SK-N-SH treated with all-trans-retinoic acid at 6 μM for 48 hours (cell line): Measurements from ENCODE around the gene SDR9C7.

Source experiments
- ARNTL ChIP-seq: fragments of 450-650 bp; formaldehyde crosslinking; IDR thresholded peaks from 2 replicates; pipeline ENCODE4 v1.5.0; 2020; ENCODE audit warnings: low read depth, mild to moderate bottlenecking, moderate library complexity, borderline replicate concordance
- CREB5 ChIP-seq: fragments of 250-450 bp; sonication (Bioruptor Pico); IDR thresholded peaks from 2 replicates; pipeline ENCODE4 v1.5.1; 2020; ENCODE audit warnings: low read depth, mild to moderate bottlenecking, moderate library complexity
- CSDC2 ChIP-seq: fragments of 250-450 bp; sonication (Bioruptor Pico); IDR thresholded peaks from 2 replicates; pipeline ENCODE4 v1.5.0; 2020; ENCODE audit warnings: mild to moderate bottlenecking, moderate library complexity
- ISL1 ChIP-seq: fragments of 250-450 bp; sonication (Bioruptor Pico); IDR thresholded peaks from 2 replicates; pipeline ENCODE4 v2.1.2; 2022; ENCODE audit warnings: mild to moderate bottlenecking, moderate library complexity
- OSR1 ChIP-seq: fragments of 250-450 bp; sonication (Bioruptor Pico); IDR thresholded peaks from 2 replicates; pipeline ENCODE4 v1.8.0; 2022; ENCODE audit warnings: moderate library complexity, mild to moderate bottlenecking, inconsistent platforms
- PATZ1 ChIP-seq: fragments of 250-450 bp; sonication (Bioruptor Pico); IDR thresholded peaks from 2 replicates; pipeline ENCODE4 v1.8.0; 2020; ENCODE audit warnings: mild to moderate bottlenecking, moderate library complexity, borderline replicate concordance
- PPARA ChIP-seq: fragments of 250-450 bp; sonication (Bioruptor Pico); IDR thresholded peaks from 2 replicates; pipeline ENCODE4 v1.5.0; 2020; ENCODE audit warnings: mild to moderate bottlenecking, borderline replicate concordance
- RARB ChIP-seq: fragments of 250-450 bp; sonication (Bioruptor Pico); IDR thresholded peaks from 2 replicates; pipeline ENCODE4 v1.8.0; 2021; ENCODE audit warnings: mild to moderate bottlenecking, moderate library complexity
- ZFP3 ChIP-seq: fragments of 250-450 bp; sonication (Bioruptor Pico); IDR thresholded peaks from 2 replicates; pipeline ENCODE4 v1.5.0; 2020; ENCODE audit warnings: mild to moderate bottlenecking, moderate library complexity
- ZFP30 ChIP-seq: fragments of 450-650 bp; formaldehyde crosslinking; IDR thresholded peaks from 2 replicates; pipeline ENCODE4 v1.5.0; 2022; ENCODE audit warnings: mild to moderate bottlenecking, moderate library complexity
- ZNF70 ChIP-seq: fragments of 450-650 bp; formaldehyde crosslinking; IDR thresholded peaks from 2 replicates; pipeline ENCODE4 v1.5.0; 2020; ENCODE audit warnings: mild to moderate bottlenecking, moderate library complexity
- ZNF8 ChIP-seq: fragments of 450-650 bp; formaldehyde crosslinking; IDR thresholded peaks from 2 replicates; pipeline ENCODE4 v1.5.0; 2020; ENCODE audit warnings: mild to moderate bottlenecking, moderate library complexity

GRCh38 chr12:56954057-56954957 is 20.1 kb upstream of the SDR9C7 start:
- TF ChIP-seq ZFP3 (CRISPR knock-in tag) (no peak), PATZ1 (no peak), ZFP30 (CRISPR knock-in tag) (no peak), RARB (CRISPR knock-in tag) (no peak), ARNTL (CRISPR knock-in tag) (no peak), ZNF70 (CRISPR knock-in tag) (no peak), CSDC2 (CRISPR knock-in tag) (no peak), PPARA (CRISPR knock-in tag) (no peak), ISL1 (CRISPR knock-in tag) (no peak), ZNF8 (CRISPR knock-in tag) (no peak), CREB5 (CRISPR knock-in tag) (no peak), OSR1 (CRISPR knock-in tag) (no peak)
